Medulla oblongata (tissue), 1 donor: ENCODE measurements around the gene S1PR3.
A peak's percentile ranks its signal among the peaks of the same experiment; 100 is the strongest.

Experiments used
- DNase-seq: peaks from one replicate; pipeline ENCODE4 v3.0.0-alpha.2; 2015; ENCODE audit errors: extremely low spot score

Gene S1PR3

DNA sequence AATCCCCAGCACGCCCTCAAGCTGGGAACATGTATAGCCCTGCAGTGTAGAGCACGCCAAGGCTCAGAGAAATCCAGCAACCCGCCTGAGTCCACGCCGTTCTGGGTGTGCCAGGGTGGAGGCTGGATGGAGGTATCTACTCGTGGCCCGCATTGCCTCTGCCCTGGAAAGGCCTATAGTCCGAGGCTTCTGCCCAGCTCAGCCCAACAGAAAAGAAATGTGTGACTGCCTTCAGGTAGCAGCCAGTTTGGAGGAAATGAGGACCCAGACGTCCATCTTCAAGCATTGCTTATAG is 18.2 kb downstream of the S1PR3 start:
- no peak for DNase-seq

DNA sequence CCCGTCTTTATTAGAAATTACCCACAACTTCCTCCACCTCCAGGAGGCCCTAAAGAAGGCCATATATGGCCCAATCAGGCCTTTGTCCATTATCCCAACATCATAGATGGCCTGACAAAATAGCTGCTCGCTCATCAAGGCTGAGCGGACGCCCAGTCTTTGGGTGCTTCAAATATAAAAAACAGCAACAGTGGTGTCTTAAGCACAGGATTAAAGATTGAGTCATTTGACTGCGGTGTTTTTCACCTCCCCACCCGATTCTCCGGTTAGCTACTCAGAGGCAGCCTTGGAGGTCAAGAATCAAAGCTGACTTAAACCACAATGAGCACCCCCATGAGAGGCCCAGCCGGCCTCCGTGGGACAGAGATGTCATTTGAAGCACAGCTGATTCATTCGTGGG is 18.8 kb downstream of the S1PR3 start:
- DNase-seq, result no peak

DNA sequence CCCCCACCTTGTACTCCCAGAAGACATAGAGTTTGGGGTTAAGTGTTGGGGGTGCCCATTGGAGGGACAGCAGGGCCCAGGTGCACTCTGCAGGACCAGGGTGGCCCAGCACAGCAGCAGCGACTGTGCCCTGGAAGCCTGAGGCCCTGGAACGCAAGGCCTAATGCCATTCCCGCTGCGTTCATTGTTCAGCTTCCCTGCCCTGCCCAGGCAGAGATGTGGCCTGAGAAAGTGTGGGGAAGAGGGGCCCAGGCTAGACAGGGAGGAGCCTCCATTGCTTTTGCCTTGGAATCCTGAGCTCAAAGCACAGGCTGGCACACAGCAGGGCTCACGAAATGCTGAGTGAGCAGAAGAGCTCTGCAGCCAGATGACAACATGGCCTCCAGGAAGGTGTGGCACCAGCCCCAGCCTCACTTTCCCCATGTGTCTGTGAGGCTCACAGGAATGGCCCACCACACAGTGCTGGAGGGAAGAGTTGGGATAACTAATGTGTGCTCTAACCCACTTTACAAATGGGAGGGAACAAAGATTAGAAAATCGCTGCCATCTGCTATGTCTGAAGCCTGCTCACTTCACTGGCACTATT is 19.4 kb downstream of the S1PR3 start:
- no peak for DNase-seq

DNA sequence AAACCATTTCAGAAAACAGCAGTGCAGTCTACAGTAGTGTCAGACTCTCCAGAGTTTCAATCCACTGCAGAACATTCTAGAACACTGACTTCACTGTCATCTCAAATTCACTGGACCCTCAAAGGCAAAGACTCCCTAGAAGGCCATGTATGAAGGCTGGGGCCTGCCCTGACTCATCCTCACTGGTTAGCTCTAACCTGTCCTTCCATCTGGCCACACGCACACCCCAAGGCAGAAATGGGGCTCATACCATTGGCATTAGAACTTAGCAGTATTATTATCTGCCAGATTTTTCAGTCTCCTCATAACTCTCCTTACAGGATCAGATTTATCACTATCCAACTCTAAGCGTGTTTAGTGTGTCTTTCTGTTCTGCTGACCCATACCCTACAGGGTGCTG is 20.4 kb downstream of the S1PR3 start:
- DNase-seq, result no peak

DNA sequence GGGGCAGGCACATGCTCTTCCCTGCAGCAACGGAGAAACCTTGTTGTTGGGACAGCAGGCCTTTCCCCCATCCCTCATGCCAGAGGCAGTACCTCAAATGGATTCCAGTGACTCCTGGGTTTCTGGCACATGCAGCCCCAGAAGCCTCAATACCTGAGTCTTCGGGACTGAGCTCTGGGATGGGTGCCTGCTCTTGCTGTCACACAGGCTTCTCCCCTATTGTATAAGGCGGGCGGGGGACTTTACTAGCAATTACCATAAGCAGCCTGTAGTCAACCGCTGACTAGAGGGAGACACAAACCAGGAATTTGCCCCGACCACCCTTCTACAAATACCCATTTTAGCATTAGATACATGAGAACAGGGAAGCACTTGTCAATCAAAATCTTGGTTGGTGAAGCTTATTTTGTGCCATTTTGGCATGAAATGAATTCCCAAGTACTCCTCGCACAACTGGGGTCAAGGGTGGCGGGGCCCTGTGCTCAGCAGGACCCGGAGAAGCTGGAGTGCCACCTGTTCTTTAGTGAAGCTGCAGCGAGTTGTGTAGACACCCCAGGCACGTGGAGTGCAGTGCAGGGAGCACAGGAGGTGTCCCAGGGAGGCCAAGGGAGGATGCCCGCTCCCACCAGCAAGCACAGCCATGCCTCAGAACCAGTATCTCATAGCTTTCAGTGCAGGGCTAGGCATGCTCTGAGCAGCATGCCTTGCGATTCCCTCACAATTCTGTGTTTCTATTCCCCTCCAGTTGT is 21.2 kb downstream of the S1PR3 start:
- no peak for DNase-seq

DNA sequence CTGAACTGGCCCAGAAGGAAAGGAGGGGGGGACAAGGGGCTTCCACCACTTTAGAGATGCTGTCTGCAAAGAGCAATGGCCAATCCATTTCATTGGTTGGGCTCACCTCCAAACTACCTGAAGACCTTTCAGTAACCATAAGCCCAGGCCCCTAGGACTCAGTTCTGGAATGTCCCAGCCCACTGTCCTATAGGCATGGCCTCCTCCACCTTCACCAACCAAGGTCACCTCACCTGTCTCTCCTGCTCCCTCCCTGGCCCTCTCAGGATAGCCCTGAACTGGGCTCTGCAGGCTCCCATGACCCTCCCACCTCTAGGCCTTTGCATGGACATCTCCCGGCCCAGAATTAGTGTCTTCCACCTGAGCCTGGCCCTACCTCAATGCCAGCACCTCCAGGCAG is 22.4 kb downstream of the S1PR3 start:
- no peak for DNase-seq

DNA sequence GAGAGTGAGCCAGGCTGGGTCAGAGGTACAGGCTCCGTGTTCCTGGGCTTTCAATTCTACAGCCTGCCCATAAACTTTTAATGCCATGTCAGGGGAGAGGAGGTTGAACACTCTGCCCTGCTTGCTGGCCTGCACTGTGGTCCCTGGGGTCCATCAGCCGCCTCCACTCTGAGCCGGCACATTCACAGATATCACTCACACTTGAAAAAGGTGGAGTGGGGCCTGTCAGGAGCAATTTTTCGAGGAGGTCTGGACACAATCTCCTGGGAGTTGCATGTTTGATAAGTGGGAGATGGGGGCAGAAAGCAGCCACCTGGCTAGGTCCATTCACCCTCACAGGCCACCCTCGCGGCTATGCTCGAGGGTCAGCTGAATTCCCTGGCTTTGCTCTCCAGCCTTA is 22.9 kb downstream of the S1PR3 start:
- DNase-seq, result no peak

DNA sequence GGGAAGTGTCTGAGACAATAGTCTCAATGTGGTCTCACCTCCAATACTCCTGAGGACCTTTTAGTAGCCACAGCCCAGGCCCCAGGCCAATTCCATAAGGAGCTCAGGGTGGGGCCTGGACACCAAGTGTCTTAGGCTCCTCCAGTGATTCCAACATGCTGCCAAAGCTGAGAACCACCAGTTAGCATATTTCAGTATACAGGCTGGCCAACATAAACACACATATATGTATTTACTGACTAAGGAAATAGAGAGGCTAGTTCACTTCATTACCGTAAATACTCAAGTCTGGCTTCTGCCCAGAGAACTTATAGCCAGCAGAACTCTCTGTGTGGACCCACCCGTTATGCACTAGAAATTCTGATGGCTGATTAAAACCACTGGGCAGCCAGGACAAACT is 24.1 kb downstream of the S1PR3 start:
- no peak for DNase-seq

DNA sequence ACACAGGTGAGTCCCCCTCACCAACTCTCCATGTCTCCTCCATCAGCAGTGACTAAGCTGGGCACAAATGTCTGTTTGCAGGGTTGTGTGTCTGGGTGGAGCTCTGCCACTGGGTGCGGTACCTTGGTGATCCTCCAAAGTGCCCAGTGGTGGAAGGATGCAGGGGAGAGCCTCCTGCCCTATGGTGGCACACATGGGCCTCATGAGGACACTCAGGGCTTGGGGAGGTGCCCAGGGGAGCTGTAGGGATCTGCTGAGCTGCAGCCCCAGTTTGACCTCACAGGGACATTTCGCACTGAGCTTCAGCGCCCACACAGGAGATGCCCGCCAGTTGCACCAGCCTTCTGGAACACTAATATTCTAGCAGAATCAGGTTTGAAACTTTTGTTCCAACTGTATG is 29.5 kb downstream of the S1PR3 start:
- no peak for DNase-seq

DNA sequence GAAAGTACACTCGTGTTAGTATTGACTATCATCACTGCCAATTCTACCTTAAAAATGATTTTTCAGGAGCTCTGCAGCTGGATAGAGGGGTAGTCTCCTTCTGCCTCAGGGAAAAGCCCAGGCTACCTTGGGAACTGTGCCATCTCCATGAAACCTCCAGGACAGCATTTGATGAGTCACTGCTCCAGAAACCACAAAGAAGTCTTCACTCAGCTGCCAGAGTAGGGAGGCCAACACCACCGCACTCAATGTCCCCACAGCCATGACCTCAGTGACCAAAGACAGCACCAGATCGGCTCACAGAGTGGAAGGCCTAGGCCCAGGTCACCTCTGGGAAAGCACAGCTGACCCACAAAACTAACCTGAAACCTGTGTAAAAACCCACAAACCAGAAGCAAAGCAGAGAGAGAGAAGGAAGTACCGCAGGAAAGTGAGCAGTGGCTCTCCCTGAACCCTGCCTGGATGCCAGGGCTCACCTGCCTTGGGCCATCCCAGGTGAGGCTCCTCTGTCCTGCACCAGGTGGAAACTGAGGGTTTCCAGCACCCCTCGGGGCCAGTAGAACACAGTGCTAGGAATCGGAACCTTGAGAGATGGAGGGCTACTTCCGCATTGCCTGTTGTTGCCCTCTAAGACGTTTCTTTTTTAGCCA is 30.0 kb downstream of the S1PR3 start:
- DNase-seq, result peak; percentile 27

DNA sequence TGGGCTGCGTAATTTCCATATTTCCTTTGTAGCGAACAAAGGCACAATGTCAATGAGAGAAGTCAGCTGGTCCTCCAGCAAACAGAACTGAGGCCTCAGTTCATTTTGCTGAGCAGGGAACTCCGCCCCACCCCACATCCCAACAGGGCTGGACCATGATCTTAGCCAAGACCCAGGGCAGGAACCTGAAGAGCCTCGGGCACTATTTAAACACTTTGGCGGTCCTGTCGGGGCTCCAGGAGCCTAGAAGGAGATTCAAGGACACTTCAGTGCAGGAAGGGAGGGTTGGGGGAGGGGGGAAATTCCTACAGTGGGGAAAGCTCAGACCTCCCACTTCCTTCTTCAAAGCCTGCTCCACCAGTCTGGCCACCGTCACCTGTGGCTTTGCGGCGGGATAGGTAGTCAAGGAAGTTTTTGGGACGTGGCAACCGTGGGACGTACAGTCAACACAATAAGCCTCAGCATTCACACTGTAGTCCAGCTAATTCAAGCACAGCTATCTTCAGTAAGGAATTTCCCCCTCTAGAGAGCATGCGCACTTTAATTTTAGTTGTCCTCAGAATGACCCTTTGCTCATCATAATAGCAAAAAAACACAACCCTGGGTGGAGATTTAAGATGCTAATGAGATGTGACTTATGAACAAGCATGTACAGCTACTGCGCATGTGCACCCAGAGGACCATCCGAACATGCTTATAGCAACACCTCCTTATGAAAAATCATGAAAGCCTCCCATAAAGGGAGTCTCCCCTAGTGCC is 30.9 kb downstream of the S1PR3 start:
- DNase-seq, result no peak

DNA sequence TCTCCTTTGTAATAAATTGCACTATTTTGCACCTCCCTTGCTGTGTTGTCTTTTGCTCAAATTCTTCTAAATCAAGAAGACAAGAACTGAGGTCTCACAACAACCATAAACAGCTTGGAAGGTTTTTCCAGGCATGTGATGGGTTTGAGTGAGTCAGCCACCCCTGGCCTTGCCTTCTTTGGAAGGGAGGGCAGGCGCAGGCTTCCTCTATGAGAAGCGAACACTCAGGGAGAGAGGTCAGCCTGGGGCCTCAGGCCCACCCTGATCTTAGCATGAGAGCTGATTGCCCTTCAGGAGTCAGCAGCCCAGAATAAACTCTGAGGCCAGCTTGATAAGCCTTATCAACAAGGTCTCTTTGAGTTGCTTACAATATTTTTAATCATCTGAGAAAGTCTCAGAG is 31.6 kb downstream of the S1PR3 start:
- DNase-seq, result no peak

DNA sequence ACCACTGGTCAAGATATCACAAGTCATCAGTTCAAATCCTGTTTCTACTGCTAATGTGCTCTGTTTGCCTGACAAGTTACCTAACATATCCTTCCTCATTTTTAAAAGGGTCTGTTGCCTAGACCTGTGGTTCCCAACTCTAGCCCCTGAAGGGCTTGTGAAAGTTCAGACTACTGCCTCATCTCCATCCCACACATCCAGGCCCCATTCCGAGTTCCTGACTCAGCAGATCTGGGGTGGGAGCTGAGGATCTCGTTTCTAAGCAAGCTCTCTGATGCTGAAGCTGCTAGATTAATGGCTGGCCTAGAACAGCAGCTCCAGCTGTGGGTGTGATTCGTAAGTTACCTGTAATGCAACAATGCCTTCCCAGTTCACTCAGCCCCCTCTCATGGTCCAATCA is 32.5 kb downstream of the S1PR3 start:
- DNase-seq, result no peak

DNA sequence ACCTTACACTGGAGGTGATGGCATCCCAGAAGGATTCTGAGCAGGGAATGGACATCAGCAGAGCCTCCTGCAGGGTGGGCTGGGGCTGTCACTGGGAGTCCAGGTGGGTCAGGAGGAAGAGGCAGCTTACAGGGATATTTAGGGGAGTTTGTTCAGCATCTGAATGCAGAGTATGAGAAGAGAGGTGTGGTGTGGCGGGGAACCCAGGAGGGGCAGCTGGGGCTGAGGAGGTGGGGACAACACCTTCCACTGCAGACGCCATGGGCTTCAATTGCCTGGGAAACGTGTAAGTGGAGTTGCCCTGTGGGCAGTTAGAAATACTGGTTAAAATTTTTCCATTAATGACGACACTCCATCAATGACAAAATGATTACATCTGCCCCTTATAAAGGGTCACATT is 33.5 kb downstream of the S1PR3 start:
- no peak for DNase-seq

DNA sequence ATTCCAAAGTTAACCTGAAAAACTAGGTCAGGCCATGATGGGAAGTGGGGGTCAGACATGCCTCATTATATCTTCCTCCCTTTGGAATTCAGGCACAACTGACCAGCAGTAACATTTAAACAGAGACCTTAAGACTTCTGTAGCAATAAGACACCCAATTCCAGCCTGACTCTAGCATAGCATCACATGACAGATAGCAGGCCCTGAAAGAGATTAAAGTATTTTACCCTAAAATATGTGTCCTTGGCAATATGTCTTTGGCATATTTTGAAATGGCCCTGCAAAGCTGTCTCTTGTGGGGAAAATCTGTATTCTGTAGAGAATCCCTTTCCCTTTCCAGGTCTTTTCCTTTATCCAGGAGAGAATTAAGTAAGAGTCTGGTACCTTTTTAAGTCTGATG is 34.3 kb downstream of the S1PR3 start:
- no peak for DNase-seq

DNA sequence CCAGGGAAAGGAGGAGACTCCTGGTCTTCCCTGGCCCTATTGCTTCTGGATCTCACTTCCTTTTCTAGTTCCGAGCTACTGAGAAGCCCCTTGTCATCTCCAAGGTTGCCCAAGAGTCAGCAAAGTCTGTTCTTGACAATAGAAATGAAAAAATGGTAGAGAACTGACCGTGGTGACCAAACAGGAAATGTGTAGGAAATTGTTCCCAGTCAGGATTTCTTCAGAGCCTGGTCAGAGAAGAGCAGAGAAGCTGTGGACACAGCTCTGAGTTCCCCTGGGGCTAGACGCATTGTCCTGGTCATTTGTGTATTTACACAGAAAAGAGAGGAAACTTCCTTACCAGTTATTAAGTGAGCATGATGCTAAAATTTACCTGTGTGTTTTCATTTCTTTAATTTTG is 35.6 kb downstream of the S1PR3 start:
- no peak for DNase-seq

DNA sequence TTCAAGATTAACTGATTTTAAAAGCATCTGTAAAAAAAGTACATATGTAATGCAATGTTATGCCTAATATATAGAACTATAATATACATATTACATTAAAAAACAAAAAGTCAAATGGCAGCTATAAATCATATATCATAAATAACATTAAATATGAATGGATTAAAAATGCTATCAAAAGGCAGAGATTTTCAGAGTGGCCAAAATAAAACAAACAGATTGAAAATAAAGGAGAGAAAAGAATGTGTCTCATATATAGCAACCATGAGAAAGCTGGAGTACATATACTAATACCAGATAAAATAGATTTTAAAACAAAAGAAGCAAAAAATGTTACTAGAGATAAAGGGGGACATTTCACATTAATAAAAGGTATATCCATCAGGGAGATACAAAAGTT is 38.5 kb downstream of the S1PR3 start:
- DNase-seq, result no peak

DNA sequence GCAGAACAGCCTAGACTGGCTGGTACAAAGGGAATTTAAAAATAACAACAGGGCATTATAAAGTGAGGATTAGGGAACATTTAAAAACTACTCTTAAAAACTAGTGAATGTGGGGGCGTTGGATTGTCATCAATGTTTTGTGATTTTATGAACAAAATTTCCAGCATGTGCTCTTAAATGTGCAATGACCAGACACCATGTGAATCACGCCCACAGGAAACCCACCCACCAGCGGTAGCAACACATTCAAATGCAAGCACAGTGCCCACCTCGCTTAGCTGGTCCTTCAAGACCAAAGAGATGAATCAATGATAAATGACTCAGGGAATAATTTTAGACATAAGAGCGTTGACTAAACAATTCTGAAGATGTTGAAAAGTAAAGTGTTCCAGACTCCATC is 40.9 kb downstream of the S1PR3 start:
- DNase-seq, result no peak

DNA sequence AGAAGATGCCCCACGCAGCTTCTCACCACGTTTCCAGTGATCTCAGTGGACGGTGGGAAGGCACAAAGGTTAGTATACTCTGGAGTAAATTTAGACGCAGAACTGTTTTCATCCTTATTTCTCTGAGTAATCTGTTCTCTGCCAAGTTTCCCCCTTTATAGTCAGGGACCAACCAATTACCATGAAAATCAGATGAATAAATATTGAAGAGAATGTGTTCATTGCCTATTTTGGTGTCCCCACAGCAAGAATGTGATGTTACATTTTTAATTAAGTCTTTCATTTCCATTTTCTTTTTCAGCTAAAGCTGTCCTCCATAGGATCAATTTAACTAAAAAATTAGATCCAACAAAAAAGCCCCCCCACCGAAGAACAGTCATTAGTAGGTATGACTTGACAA is 41.4 kb downstream of the S1PR3 start:
- no peak for DNase-seq

DNA sequence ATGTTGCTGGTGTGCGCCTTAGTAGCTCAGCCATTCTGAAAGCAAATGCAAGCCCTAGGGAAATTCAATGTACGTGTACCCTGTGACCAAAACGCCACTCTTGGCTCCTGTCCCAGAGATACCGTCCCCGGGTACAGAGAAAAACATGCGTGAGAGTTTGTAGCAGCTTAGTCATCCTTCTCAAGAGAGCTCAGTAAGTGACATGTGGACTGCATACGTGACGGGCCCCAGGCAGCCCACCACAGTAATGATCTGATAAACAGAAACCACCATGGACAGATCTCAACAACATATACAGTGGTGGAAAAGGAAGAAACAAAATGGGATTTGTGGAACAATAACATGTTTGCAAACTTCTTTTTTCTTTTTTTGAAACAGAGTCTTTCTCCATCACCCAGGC is 45.1 kb downstream of the S1PR3 start:
- DNase-seq, result peak; percentile 49

DNA sequence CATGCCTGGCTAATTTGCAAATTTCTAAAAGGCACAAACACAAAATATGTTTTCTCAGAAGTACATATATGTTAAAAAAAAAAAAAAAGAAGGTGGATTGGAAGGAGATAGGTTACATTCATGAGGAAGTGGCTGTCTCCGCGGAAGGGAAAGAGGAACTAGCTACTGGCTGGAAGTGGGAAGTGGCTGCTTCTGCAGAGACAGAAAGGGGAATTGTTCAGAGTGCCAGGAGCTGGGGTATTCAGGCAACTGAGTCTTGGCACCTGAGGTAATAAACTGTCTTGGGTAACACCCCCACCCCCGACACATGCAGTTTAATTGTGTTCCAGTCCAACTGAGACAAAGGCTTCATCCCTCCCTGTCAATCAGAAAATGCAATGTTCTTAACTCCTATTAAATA is 45.6 kb downstream of the S1PR3 start:
- DNase-seq, result peak; percentile 75

DNA sequence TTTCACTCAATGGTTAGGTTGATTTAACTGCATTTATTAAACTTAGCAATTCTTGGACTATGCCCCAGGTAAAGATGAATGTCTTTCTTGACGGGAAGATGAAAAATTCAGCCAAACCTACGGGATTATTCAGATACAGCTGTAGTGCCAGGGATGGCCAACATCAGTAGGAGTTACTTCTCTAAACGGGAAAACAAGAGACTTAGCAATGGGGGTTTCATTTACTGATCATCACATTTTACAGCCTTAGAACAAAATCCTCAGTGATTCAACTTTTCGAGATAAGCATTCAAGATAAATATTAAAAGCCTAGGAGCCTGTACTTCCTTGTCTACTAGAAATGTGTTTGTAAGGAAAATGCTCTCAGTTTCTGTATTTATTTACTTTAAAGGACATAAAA is 46.1 kb downstream of the S1PR3 start:
- no peak for DNase-seq

DNA sequence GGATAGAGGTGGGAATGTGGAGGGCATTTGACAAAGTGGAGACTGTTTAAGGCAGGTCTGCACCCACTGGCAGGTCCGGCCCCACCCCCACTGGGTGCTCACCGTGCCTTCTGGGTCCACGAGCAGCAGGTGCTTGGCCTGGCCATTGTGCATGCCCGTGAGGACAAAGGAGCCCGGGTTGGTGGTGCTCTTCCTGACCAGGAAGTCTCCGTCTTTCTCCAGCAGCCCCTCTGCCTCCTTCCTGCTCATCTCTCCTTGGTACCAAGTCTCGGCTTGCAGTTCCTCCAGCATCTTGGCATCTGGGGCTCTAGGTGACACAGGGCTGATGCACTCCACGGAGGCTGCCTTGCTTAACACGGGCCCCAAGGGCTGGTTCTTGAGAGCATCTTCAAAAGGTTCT is 46.6 kb downstream of the S1PR3 start:
- no peak for DNase-seq
